Measurements from ENCODE around the gene DNAI4. TPM values are rescaled to one million over a fixed set of nuclear protein-coding genes. Genes with fewer than 3 reads are reported as not detected.

The DNAI4 gene
- total and polyA plus RNA-seq, 2 donors (not counting 1 experiment from before 2014, with no cell fraction given): 0.30 to 2.7 TPM

DNA sequence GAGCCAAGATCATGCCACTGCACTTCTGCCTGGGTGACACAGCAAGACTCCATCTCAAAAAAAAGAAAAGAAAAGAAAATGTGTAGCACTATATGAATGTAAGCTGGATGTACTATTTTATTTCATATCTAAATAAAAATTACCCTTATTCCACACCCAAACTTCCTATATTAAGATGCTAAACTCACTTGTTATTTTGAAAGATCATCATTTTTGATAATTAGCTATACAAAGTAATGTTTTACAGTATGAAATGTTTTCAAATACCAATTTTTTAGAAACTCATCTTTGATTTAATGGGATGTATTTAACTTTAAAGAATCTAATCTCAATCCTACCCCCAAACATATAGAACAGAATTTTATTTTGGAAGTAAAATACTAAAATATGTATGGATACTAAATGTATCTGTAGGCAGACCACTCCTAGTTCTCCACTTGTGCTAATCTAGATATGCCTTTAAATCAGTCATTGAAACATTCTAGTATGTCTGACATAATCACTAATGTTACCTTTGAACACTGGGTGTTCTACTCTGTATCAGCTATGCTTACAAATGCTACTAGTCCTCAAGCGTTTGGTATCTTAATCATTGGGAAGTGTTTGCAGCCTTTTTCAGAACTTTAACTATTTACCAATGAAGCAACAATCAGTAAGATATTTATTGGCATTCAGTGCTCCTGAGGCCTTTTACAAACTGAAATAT lies 13.0 kb upstream of the DNAI4 start:
- Histone ChIP-seq H3K4me3 (ENCODE audit: control extremely low read depth in 1 of 5, extremely low read depth in 1 of 5, insufficient read depth in 1 of 5, low read depth in 2 of 5, low read length in 4 of 5) (no peak overlapping the region), H3K79me2 (ENCODE audit: control insufficient read depth, insufficient read depth, low read length) (peaks cover 99% of the 10 kb centered on the region), H3K27ac (ENCODE audit: low read length in 2 of 2) (no peak overlapping the region), H2AFZ (ENCODE audit: insufficient read depth, low read depth, low read length, poor library complexity, severe bottlenecking) (no peak overlapping the region), H3K9ac (ENCODE audit: low read length) (no peak overlapping the region), H4K20me1 (ENCODE audit: control insufficient read depth, insufficient read depth, low read length, poor library complexity, severe bottlenecking) (peaks cover 68% of the 10 kb centered on the region), H3K36me3 (replicated peaks in 1 of 2; ENCODE audit: control extremely low read depth in 1 of 2, control insufficient read depth in 1 of 2, extremely low read depth in 1 of 2, insufficient read depth in 2 of 2, low read length in 1 of 2) (peaks cover 5 to 12% of the 10 kb centered on the region in 2 experiments), H3K9me3 (ENCODE audit: control extremely low read depth in 1 of 3, control insufficient read depth in 2 of 3, insufficient read depth in 1 of 3, low read length in 2 of 3) (no peaks in the 10 kb centered on the region), H3K27me3 (replicated peaks in 1 of 4; ENCODE audit: control extremely low read depth in 1 of 4, control insufficient read depth in 3 of 4, insufficient read depth in 4 of 4, low read length in 3 of 4) (no peaks in the 10 kb centered on the region), H3K4me1 (ENCODE audit: control insufficient read depth in 2 of 2, insufficient read depth in 2 of 2, low read length in 2 of 2) (peaks cover 6 to 16% of the 10 kb centered on the region in 2 donors), H3K4me2 (replicated peaks; ENCODE audit: low read depth, low read length, poor library complexity, severe bottlenecking) (no peak overlapping the region)
- no peak for DNase-seq
- Mint-ChIP-seq H3K27me3 (no peaks in the 10 kb centered on the region), H3K9me3 (ENCODE audit: insufficient read depth) (no peaks in the 10 kb centered on the region), H3K4me3 (no peak overlapping the region), H3K27ac (no peak overlapping the region), H3K4me1 (peaks cover 54% of the 10 kb centered on the region)
- ChIA-PET CTCF (no interaction called here), POLR2A (no interaction called here)
- ATAC-seq (ENCODE audit: low read depth): no peak
- TF ChIP-seq EZH2 (IDR thresholded peaks at IDR 0.05; ENCODE audit: borderline replicate concordance, insufficient read depth, low read depth, low read length, poor library complexity, severe bottlenecking) (no peak), CTCF (IDR thresholded peaks at IDR 0.05) (no peak)
- WGBS (ENCODE audit: insufficient coverage): no CpG with 5 or more reads among the region's 1 CpG
- intact Hi-C loops (cut with micrococcal nuclease): loop anchor here (10.0 kb wide), 1 partner anchor 177 kb away; no protein-coding TSS in a partner anchor

Measured in B cell (primary cell).